ENCODE measurements around the gene KLF15. TPM values are rescaled to one million over a fixed set of nuclear protein-coding genes. Genes with fewer than 3 reads are reported as not detected.

Gene KLF15
- total RNA-seq, 1 experiment from 2014 or later: 3.3 TPM

DNA sequence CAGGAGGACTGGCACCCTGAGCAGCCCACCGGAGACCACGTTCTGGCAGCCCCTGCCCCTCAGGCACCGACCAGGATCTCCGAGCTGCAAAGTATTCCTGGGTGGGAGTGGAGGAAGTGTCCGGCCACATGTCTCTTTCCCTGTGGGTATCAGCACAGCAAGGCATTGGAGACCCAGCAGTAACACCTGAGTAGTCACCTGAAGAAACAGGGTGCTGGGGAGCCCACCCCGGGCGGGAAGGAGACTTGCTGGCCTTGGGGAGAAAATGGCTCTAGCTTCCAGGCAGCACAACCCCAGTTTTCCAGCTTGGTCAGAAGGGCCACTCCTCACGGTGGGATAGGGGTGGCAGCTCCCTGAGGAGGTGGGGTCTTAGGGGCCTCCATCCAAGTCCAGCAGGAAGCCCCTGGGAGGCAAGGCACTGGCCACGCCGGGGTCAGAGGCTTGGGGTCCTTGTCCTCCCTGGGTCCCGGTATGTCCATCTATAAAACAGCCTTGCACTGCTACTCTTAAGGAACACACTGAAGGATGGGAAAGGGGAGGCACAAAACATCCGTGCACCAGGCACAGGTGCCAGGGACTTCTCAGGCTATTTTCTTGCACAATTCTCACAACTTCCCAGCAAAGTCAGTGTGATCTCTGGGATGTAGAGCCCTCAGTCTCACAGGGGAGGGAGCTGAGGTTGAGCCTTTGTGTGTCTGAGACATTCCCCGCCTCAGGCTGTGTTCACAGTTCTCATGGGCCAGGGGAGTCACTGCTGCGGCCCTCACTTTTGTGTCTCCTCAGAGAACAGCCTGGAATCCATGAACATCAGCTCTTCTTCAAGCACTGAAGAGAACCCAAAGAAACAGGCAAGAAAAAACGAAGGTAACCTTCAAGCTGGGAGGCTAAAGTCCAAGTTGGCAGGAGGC, 49.4 kb upstream of the KLF15 start:
- Histone ChIP-seq H3K27ac (ENCODE audit: low read depth, low read length) (no peak overlapping the region), H3K9me2 (ENCODE audit: insufficient read depth) (no peaks in the 10 kb centered on the region), H3K27me3 (ENCODE audit: insufficient read depth, low read length) (0 out of 2 replicates have a peak, but pooled peaks cover 7% of the 10 kb centered on the region), H3K9ac (ENCODE audit: low read length) (no peak overlapping the region), H3K4me3 (replicated peaks in 1 of 2; ENCODE audit: low read depth in 1 of 2, low read length in 2 of 2) (no peak overlapping the region), H3K9me3 (ENCODE audit: control insufficient read depth in 1 of 2, insufficient read depth in 1 of 2, low read depth in 1 of 2, low read length in 2 of 2) (no peaks in the 10 kb centered on the region), H3K36me3 (ENCODE audit: control insufficient read depth in 1 of 2, insufficient read depth in 2 of 2, low read length in 2 of 2) (no peaks in the 10 kb centered on the region), H3K79me2 (ENCODE audit: insufficient read depth, low read length) (no peaks in the 10 kb centered on the region), H2AFZ (ENCODE audit: low read depth, low read length, poor library complexity, severe bottlenecking) (peak overlapping the region; percentile 66), H3K4me1 (ENCODE audit: control insufficient read depth in 1 of 2, insufficient read depth in 2 of 2, low read length in 2 of 2) (0 out of 4 replicates have a peak, but pooled peaks cover 0 to 3% of the 10 kb centered on the region in 2 experiments), H4K20me1 (ENCODE audit: insufficient read depth) (no peaks in the 10 kb centered on the region), H3K4me2 (ENCODE audit: low read length) (no peak overlapping the region)
- CTCF ChIA-PET: no interaction called here
- ATAC-seq: no peak
- POLR2A ChIA-PET: no interaction called here
- RAD21 ChIA-PET (ENCODE audit: low non-redundant PET in 1 of 2, low total read pairs in 2 of 2, uncharacterized antibody in 2 of 2, unreplicated experiment in 2 of 2): interaction anchor here in 1 of 2 experiments (0.6 to 1.2 kb wide), 3 partner anchors 41 to 282 kb away, joined by 3 to 4 read pairs (median 3); no protein-coding TSS in a partner anchor
- intact Hi-C loops (cut with micrococcal nuclease): no loop called here
- DNase-seq (ENCODE audit: low read depth, low spot score): no peak
- no TSS peak for BruUV-seq (replicated peaks)
- TF ChIP-seq ELF1 (IDR thresholded peaks at IDR 0.05; ENCODE audit: borderline replicate concordance, low read depth) (no peak), POLR2A (IDR thresholded peaks at IDR 0.05; ENCODE audit: borderline replicate concordance, extremely low read depth, insufficient read depth, insufficient read length) (no peak), RAD21 (IDR thresholded peaks at IDR 0.05; ENCODE audit: low read depth) (no peak), SP1 (IDR thresholded peaks at IDR 0.05; ENCODE audit: low read depth) (no peak), JUND (IDR thresholded peaks at IDR 0.05) (no peak), TCF7L2 (IDR thresholded peaks at IDR 0.05; ENCODE audit: borderline replicate concordance, extremely low read depth, insufficient read depth, insufficient read length) (no peak), FOSL1 (IDR thresholded peaks at IDR 0.05; ENCODE audit: low read depth) (no peak), ZFX (IDR thresholded peaks at IDR 0.05) (no peak), YY1 (IDR thresholded peaks at IDR 0.05; ENCODE audit: extremely low read depth, insufficient replicate concordance, low read depth, low read length) (no peak), POLR2AphosphoS5 (IDR thresholded peaks at IDR 0.05; ENCODE audit: low read depth, low read length) (no peak), CEBPB (IDR thresholded peaks at IDR 0.05; ENCODE audit: low read depth) (no peak), ZNF274 (IDR thresholded peaks at IDR 0.05; ENCODE audit: low read depth, low read length) (no peak), SRF (IDR thresholded peaks at IDR 0.05; ENCODE audit: low read depth) (no peak), CBX3 (IDR thresholded peaks at IDR 0.05; ENCODE audit: low read depth) (no peak)
- TF ChIP-seq, protein P1, sequence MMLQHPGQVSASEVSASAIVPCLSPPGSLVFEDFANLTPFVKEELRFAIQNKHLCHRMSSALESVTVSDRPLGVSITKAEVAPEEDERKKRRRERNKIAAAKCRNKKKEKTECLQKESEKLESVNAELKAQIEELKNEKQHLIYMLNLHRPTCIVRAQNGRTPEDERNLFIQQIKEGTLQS (IDR thresholded peaks at IDR 0.05): no peak
- TF ChIP-seq, protein P2, sequence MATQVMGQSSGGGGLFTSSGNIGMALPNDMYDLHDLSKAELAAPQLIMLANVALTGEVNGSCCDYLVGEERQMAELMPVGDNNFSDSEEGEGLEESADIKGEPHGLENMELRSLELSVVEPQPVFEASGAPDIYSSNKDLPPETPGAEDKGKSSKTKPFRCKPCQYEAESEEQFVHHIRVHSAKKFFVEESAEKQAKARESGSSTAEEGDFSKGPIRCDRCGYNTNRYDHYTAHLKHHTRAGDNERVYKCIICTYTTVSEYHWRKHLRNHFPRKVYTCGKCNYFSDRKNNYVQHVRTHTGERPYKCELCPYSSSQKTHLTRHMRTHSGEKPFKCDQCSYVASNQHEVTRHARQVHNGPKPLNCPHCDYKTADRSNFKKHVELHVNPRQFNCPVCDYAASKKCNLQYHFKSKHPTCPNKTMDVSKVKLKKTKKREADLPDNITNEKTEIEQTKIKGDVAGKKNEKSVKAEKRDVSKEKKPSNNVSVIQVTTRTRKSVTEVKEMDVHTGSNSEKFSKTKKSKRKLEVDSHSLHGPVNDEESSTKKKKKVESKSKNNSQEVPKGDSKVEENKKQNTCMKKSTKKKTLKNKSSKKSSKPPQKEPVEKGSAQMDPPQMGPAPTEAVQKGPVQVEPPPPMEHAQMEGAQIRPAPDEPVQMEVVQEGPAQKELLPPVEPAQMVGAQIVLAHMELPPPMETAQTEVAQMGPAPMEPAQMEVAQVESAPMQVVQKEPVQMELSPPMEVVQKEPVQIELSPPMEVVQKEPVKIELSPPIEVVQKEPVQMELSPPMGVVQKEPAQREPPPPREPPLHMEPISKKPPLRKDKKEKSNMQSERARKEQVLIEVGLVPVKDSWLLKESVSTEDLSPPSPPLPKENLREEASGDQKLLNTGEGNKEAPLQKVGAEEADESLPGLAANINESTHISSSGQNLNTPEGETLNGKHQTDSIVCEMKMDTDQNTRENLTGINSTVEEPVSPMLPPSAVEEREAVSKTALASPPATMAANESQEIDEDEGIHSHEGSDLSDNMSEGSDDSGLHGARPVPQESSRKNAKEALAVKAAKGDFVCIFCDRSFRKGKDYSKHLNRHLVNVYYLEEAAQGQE (IDR thresholded peaks at IDR 0.05; ENCODE audit: low read depth): no peak
- TF ChIP-seq, protein P3, sequence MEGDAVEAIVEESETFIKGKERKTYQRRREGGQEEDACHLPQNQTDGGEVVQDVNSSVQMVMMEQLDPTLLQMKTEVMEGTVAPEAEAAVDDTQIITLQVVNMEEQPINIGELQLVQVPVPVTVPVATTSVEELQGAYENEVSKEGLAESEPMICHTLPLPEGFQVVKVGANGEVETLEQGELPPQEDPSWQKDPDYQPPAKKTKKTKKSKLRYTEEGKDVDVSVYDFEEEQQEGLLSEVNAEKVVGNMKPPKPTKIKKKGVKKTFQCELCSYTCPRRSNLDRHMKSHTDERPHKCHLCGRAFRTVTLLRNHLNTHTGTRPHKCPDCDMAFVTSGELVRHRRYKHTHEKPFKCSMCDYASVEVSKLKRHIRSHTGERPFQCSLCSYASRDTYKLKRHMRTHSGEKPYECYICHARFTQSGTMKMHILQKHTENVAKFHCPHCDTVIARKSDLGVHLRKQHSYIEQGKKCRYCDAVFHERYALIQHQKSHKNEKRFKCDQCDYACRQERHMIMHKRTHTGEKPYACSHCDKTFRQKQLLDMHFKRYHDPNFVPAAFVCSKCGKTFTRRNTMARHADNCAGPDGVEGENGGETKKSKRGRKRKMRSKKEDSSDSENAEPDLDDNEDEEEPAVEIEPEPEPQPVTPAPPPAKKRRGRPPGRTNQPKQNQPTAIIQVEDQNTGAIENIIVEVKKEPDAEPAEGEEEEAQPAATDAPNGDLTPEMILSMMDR (IDR thresholded peaks at IDR 0.05 in 2 of 3, conservative IDR thresholded peaks at IDR 0.05 in 1 of 3; ENCODE audit: borderline replicate concordance in 1 of 3, insufficient read depth in 1 of 3, low read depth in 2 of 3, low read length in 2 of 3): no peak
- TF ChIP-seq, protein P4, sequence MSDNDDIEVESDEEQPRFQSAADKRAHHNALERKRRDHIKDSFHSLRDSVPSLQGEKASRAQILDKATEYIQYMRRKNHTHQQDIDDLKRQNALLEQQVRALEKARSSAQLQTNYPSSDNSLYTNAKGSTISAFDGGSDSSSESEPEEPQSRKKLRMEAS (IDR thresholded peaks at IDR 0.05): no peak
- TF ChIP-seq, protein P5, sequence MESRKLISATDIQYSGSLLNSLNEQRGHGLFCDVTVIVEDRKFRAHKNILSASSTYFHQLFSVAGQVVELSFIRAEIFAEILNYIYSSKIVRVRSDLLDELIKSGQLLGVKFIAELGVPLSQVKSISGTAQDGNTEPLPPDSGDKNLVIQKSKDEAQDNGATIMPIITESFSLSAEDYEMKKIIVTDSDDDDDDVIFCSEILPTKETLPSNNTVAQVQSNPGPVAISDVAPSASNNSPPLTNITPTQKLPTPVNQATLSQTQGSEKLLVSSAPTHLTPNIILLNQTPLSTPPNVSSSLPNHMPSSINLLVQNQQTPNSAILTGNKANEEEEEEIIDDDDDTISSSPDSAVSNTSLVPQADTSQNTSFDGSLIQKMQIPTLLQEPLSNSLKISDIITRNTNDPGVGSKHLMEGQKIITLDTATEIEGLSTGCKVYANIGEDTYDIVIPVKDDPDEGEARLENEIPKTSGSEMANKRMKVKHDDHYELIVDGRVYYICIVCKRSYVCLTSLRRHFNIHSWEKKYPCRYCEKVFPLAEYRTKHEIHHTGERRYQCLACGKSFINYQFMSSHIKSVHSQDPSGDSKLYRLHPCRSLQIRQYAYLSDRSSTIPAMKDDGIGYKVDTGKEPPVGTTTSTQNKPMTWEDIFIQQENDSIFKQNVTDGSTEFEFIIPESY (IDR thresholded peaks at IDR 0.05; ENCODE audit: extremely low read depth, insufficient replicate concordance, low read length): no peak

Measured in HCT116 (cell line).